DOHH2 (cell line): Measurements from ENCODE around the gene KIAA0930.

Experiments
- H3F3A ChIP-seq: fragments of 200-600 bp; sonication (generic), shearing (Covaris generic); 2 replicates; pipeline ENCODE4 v1.6.0; 2016; ENCODE audit warnings: antibody characterized with exemption, mild to moderate bottlenecking; ENCODE audit not compliant: control insufficient read depth, insufficient read depth
- H3K27ac ChIP-seq: fragments of 200-600 bp; sonication (generic); 2 replicates; pipeline ENCODE4 v1.5.1; 2014; ENCODE audit warnings: low read depth, mild to moderate bottlenecking, low read length, moderate library complexity
- H3K27me3 ChIP-seq: fragments of 200-600 bp; sonication (generic); 2 replicates; pipeline ENCODE4 v1.6.1; 2014; ENCODE audit warnings: mild to moderate bottlenecking, low read length, mixed read lengths; ENCODE audit not compliant: control insufficient read depth
- H3K36me3 ChIP-seq: fragments of 200-600 bp; sonication (generic); 2 replicates; pipeline ENCODE4 v1.6.1; 2014; ENCODE audit warnings: mild to moderate bottlenecking, low read length, moderate library complexity, mixed read lengths; ENCODE audit not compliant: control insufficient read depth
- H3K4me1 ChIP-seq: fragments of 200-600 bp; sonication (generic); 2 replicates; pipeline ENCODE4 v1.6.1; 2014; ENCODE audit warnings: mild to moderate bottlenecking, low read length, mixed read lengths; ENCODE audit not compliant: control insufficient read depth
- H3K4me2 ChIP-seq: fragments of 200-600 bp; sonication (generic); 2 replicates; pipeline ENCODE4 v1.6.0; 2014; ENCODE audit warnings: mild to moderate bottlenecking, low read length, moderate library complexity
- H3K4me3 ChIP-seq: fragments of 200-600 bp; sonication (generic); 2 replicates; pipeline ENCODE4 v1.5.1; 2014; ENCODE audit warnings: mild to moderate bottlenecking, low read length, mixed read lengths
- H3K79me2 ChIP-seq: fragments of 200-600 bp; sonication (generic); 2 replicates; pipeline ENCODE4 v1.6.1; 2014; ENCODE audit warnings: mild to moderate bottlenecking, low read length, mixed read lengths; ENCODE audit not compliant: control insufficient read depth
- H3K9me2 ChIP-seq: fragments of 200-600 bp; sonication (generic); replicated peaks from 2 replicates; pipeline ENCODE4 v1.6.1; 2014; ENCODE audit warnings: mild to moderate bottlenecking, low read length, mixed read lengths; ENCODE audit not compliant: control insufficient read depth
- H3K9me3 ChIP-seq: fragments of 200-600 bp; sonication (generic); 2 replicates; pipeline ENCODE4 v1.6.1; 2014; ENCODE audit warnings: antibody characterized with exemption, low read length, mixed read lengths; ENCODE audit not compliant: control insufficient read depth, insufficient read depth
- H4K20me1 ChIP-seq: fragments of 200-600 bp; sonication (generic); 2 replicates; pipeline ENCODE4 v1.6.0; 2014; ENCODE audit warnings: low read depth, mild to moderate bottlenecking, antibody characterized with exemption, low read length, moderate library complexity; ENCODE audit not compliant: control insufficient read depth, insufficient read depth
- EZH2phosphoT487 ChIP-seq: fragments of 200-600 bp; sonication (generic); IDR thresholded peaks from 2 replicates; pipeline ENCODE4 v1.6.1; 2017; ENCODE audit warnings: borderline replicate concordance, mild to moderate bottlenecking, antibody characterized with exemption, low read length, moderate library complexity, mixed read lengths
- TF ChIP-seq, protein P1 (sequence below): fragments of 200-600 bp; sonication (generic); IDR thresholded peaks from one replicate; pipeline ENCODE4 v1.5.1; 2014; ENCODE audit warnings: antibody characterized with exemption, mild to moderate bottlenecking, low read depth, low read length; ENCODE audit not compliant: poor library complexity, severe bottlenecking

KIAA0930 gene

DNA sequence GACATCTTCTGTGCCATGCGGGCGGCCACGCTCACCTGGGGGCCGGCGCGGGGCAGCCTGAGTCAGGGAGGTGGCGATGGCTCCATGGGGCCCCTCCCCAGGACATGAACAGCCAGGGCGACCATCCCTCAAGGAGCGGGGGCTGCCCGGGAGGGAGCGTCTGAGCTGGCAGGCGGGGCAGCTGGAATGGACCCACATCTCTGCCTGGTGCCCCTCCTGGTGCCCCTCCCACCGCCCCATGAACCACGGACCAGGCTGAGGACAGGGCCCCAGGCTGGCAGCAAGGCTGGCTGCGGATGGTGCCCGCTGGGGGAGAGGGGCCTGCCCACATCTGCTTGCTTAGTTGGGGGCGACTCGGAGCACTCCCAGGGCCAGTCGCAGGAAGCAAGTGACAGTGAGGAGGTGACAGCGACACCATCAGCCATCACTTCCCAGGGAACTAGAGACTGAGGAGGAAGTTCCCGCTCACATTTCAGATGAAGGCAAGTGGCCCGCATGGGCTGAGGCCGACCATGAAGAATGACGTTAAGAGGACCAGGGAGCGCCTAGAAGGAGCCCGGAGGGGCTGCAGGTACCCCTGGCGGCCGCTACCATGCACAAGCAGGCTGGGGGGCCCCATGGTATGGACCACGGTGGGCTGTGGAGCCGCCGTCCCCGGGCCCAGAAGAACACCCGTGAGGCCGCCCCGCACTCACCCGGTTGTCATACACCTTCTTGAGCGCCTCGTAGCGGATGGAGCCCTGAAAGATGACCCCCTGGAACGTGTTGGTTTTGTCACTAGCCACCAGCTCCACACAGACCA, 37.3 kb downstream of the KIAA0930 start:
- Histone ChIP-seq H3K27me3 (no peaks in the 10 kb centered on the region), H3K9me2 (no peaks in the 10 kb centered on the region), H3K79me2 (no peaks in the 10 kb centered on the region), H3F3A (no peaks in the 10 kb centered on the region), H3K27ac (no peak overlapping the region), H3K9me3 (no peaks in the 10 kb centered on the region), H3K36me3 (peaks cover 33% of the 10 kb centered on the region), H3K4me1 (no peaks in the 10 kb centered on the region), H3K4me3 (no peak overlapping the region), H3K4me2 (no peak overlapping the region), H4K20me1 (no peaks in the 10 kb centered on the region)
- TF ChIP-seq, protein P1, sequence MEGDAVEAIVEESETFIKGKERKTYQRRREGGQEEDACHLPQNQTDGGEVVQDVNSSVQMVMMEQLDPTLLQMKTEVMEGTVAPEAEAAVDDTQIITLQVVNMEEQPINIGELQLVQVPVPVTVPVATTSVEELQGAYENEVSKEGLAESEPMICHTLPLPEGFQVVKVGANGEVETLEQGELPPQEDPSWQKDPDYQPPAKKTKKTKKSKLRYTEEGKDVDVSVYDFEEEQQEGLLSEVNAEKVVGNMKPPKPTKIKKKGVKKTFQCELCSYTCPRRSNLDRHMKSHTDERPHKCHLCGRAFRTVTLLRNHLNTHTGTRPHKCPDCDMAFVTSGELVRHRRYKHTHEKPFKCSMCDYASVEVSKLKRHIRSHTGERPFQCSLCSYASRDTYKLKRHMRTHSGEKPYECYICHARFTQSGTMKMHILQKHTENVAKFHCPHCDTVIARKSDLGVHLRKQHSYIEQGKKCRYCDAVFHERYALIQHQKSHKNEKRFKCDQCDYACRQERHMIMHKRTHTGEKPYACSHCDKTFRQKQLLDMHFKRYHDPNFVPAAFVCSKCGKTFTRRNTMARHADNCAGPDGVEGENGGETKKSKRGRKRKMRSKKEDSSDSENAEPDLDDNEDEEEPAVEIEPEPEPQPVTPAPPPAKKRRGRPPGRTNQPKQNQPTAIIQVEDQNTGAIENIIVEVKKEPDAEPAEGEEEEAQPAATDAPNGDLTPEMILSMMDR: no peak
- no peak for TF ChIP-seq EZH2phosphoT487

DNA sequence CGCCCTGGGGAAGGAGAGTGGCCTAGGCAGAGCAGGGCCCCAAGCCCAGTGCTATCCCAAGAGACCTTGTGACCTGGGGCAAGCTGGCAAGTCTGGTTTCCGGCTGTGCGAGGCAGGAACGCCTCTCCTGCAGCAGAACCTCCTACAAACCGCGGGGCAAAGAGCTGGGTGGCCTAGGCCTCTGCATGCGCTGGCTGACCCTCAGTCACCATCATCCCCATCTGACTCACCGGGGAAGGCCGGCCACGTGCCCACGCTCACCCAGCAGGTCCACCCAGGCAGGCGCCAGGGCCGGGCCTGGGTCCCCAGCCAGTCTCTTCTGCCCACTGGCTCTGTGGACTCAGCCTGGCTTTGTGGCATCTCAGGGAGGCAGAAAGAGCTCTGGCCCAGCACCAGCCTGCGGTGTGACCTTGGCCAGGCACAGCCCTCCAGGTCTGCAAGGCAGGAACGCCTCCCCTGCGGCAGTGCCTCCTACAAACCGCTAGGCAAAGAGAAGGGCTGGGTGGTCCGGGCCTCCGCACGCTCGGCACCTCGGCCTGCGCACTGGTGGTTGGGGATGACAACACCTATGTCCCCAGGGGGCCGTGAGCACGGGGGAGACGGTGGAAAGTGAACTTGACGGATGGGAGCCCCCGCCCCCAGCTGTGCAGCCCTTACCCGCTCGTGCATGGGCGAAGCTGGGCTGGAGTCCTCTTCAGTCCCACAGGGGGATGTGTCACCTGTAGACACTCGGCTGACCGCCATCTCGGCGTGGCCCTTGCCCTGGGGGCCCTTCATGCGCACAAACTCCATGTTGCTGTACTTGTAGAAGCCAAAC, 38.2 kb downstream of the KIAA0930 start:
- Histone ChIP-seq H3K27ac (no peak overlapping the region), H3K79me2 (no peaks in the 10 kb centered on the region), H4K20me1 (no peaks in the 10 kb centered on the region), H3K36me3 (peaks cover 34% of the 10 kb centered on the region), H3F3A (no peaks in the 10 kb centered on the region), H3K9me2 (no peaks in the 10 kb centered on the region), H3K27me3 (no peaks in the 10 kb centered on the region), H3K4me2 (no peak overlapping the region), H3K9me3 (no peaks in the 10 kb centered on the region), H3K4me3 (no peak overlapping the region), H3K4me1 (no peaks in the 10 kb centered on the region)
- TF ChIP-seq, protein P1: no peak
- no peak for TF ChIP-seq EZH2phosphoT487

DNA sequence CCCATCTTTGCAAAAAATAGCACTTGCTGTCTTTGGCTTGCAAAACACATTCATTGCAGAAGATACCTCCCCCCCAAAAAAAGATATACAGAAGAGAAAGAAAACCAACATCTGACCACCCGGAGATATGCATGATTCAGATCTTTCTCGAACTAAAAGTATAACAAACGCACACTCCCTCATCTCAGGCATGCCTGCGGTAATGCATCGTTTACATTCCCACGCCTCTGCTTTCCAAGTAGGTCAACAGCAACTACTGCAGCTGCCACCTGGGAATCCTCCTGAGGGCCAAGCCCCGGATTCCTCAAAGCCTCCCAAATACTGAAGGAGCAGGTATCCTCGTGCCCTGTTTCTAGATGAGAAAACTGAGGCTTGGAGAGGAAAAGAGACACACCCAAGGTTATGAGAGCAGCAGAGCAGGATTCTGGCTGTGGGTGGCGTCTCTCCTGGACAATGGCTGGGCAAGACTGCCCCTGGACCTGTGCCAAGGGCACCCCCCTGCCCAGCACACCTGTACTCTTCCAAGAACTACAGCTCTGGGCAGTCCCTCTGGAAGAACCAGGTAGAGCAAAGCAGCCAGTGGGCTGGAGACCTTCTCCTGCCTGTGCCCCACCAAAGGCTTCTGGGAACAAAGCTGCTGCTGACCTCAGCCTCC, 38.9 kb downstream of the KIAA0930 start:
- Histone ChIP-seq H3K4me2 (no peak overlapping the region), H3K9me2 (no peaks in the 10 kb centered on the region), H3K4me3 (no peak overlapping the region), H3K27ac (no peak overlapping the region), H3K27me3 (no peaks in the 10 kb centered on the region), H3K4me1 (no peaks in the 10 kb centered on the region), H3F3A (no peaks in the 10 kb centered on the region), H3K9me3 (no peaks in the 10 kb centered on the region), H3K79me2 (no peaks in the 10 kb centered on the region), H4K20me1 (no peaks in the 10 kb centered on the region), H3K36me3 (peaks cover 40% of the 10 kb centered on the region)
- no peak for TF ChIP-seq EZH2phosphoT487
- TF ChIP-seq, protein P1: no peak
